Right lobe of liver (tissue), 4 donors: ENCODE measurements around the gene NUP188.

Experiments used
- CTCF ChIP-seq, 4 donors: fragments of 200-600 bp in 3 of 4; fragments of 450-650 bp in 1 of 4; IDR thresholded peaks; one replicate each; pipeline versions ENCODE4 v1.5.1 to v1.8.0; 2016 to 2022; ENCODE audit warnings: antibody characterized with exemption in 4 of 4, mild to moderate bottlenecking in 2 of 4
- POLR2A ChIP-seq: fragments of 450-650 bp; IDR thresholded peaks from one replicate; pipeline ENCODE4 v1.6.1; 2017; ENCODE audit warnings: antibody characterized with exemption, mild to moderate bottlenecking
- donor health status: DM: no; HTN: no; CAD: no.
- donor health status: DM: no; HTN: no; CAD: no.
- donor health status: DM: no; HTN: yes; CAD: no.

- TF ChIP-seq CTCF (IDR thresholded peaks at IDR 0.05) (no peak), POLR2A (no peak)
These were observed 18.9 kb upstream of the NUP188 start for GRCh38 chr9:128928624-128929023.
